CD14-positive monocyte (primary cell): ENCODE data around the gene SLC35B1. TPM values are rescaled to one million over a fixed set of nuclear protein-coding genes. Genes with fewer than 3 reads are reported as not detected.

ENCODE experiments used
- DNase-seq, 3 donors: peaks; one replicate each; pipeline ENCODE4 v3.0.0-alpha.2; 2011 to 2022
- H2AFZ ChIP-seq: 2 replicates; pipeline ENCODE4 v1.6.0; 2012; ENCODE audit warnings: mild to moderate bottlenecking, low read depth, low read length, inconsistent platforms; ENCODE audit not compliant: insufficient read depth, poor library complexity, severe bottlenecking
- H3K27ac ChIP-seq, 2 donors: 1 replicate in 1 of 2; 2 replicates in 1 of 2; pipeline ENCODE4 v1.5.1; 2012 to 2013; ENCODE audit warnings: low read length in 2 of 2, control low read depth in 1 of 2, inconsistent platforms in 1 of 2, low read depth in 1 of 2, mild to moderate bottlenecking in 1 of 2
- H3K27me3 ChIP-seq, 2 donors: one replicate each; pipeline versions ENCODE4 v1.6.0 to v1.6.1; 2011 to 2013; ENCODE audit warnings: low read length in 2 of 2; ENCODE audit not compliant: control insufficient read depth in 2 of 2, insufficient read depth in 2 of 2
- H3K36me3 ChIP-seq, 2 donors: replicated peaks in 1 of 2; 1 replicate in 1 of 2; 2 replicates in 1 of 2; pipeline versions ENCODE4 v1.5.1 to v1.6.1; 2012 to 2013; ENCODE audit warnings: low read length in 2 of 2, control low read depth in 1 of 2, inconsistent platforms in 1 of 2, mild to moderate bottlenecking in 1 of 2; ENCODE audit not compliant: insufficient read depth in 2 of 2, control insufficient read depth in 1 of 2
- H3K4me1 ChIP-seq, 2 donors: 1 replicate in 1 of 2; 2 replicates in 1 of 2; pipeline versions ENCODE4 v1.5.1 to v1.6.1; 2012 to 2013; ENCODE audit warnings: low read length in 2 of 2, control low read depth in 1 of 2, inconsistent platforms in 1 of 2, mild to moderate bottlenecking in 1 of 2, moderate library complexity in 1 of 2; ENCODE audit not compliant: insufficient read depth in 2 of 2, control insufficient read depth in 1 of 2
- H3K4me2 ChIP-seq: replicated peaks from 2 replicates; pipeline ENCODE3; 2012; ENCODE audit warnings: low read length, moderate library complexity, mild to moderate bottlenecking; ENCODE audit not compliant: poor library complexity, severe bottlenecking; ENCODE audit errors: extremely low read depth
- H3K4me3 ChIP-seq, 3 experiments: fragments of 200-600 bp in 1 of 3; sonication (generic) in 1 of 3; replicated peaks in 1 of 3; 1 replicate in 2 of 3; 2 replicates in 1 of 3; pipeline ENCODE4 v1.5.1; 2011 to 2013; ENCODE audit warnings: low read length in 3 of 3, mild to moderate bottlenecking in 3 of 3, control low read depth in 2 of 3, low read depth in 2 of 3, inconsistent platforms in 1 of 3, moderate library complexity in 1 of 3
- H3K79me2 ChIP-seq: 2 replicates; pipeline ENCODE4 v1.6.0; 2012; ENCODE audit warnings: mild to moderate bottlenecking, control low read depth, inconsistent platforms, low read length, moderate library complexity; ENCODE audit not compliant: insufficient read depth
- H3K9ac ChIP-seq: 2 replicates; pipeline ENCODE4 v1.6.0; 2017; ENCODE audit warnings: low read length, mild to moderate bottlenecking; ENCODE audit not compliant: insufficient read depth, poor library complexity, severe bottlenecking
- H3K9me3 ChIP-seq, 2 donors: replicated peaks in 1 of 2; 1 replicate in 1 of 2; 2 replicates in 1 of 2; pipeline versions ENCODE4 v1.5.1 to v1.6.1; 2012 to 2013; ENCODE audit warnings: low read length in 2 of 2, control low read depth in 1 of 2; ENCODE audit not compliant: control insufficient read depth in 1 of 2, insufficient read depth in 1 of 2
- H4K20me1 ChIP-seq: 2 replicates; pipeline ENCODE4 v1.6.0; 2012; ENCODE audit warnings: mild to moderate bottlenecking, low read length, control low read depth, moderate library complexity; ENCODE audit not compliant: insufficient read depth
- H3K27ac Mint-ChIP-seq, 7 donors: one replicate each; pipeline ENCODE4 v1.8.0; 2020; ENCODE audit warnings: mild to moderate bottlenecking in 7 of 7, mixed read lengths in 7 of 7, moderate library complexity in 6 of 7, inconsistent platforms in 2 of 7
- H3K27me3 Mint-ChIP-seq, 3 donors: one replicate each; pipeline ENCODE4 v1.8.0; 2021 to 2022; ENCODE audit warnings: low read depth in 3 of 3, mild to moderate bottlenecking in 3 of 3, mixed read lengths in 3 of 3, moderate library complexity in 3 of 3, inconsistent platforms in 1 of 3
- H3K36me3 Mint-ChIP-seq, 2 donors: one replicate each; pipeline ENCODE4 v1.8.0; 2020; ENCODE audit warnings: mixed read lengths in 2 of 2, inconsistent platforms in 1 of 2, mild to moderate bottlenecking in 1 of 2
- H3K4me1 Mint-ChIP-seq: one replicate; pipeline ENCODE4 v1.8.0; 2020; ENCODE audit warnings: mild to moderate bottlenecking, mixed read lengths
- H3K4me3 Mint-ChIP-seq, 2 donors: one replicate each; pipeline ENCODE4 v1.8.0; 2020; ENCODE audit warnings: mild to moderate bottlenecking in 2 of 2, mixed read lengths in 2 of 2, moderate library complexity in 1 of 2
- H3K9me3 Mint-ChIP-seq, 7 donors: one replicate each; pipeline ENCODE4 v1.8.0; 2020 to 2022; ENCODE audit warnings: mixed read lengths in 7 of 7, mild to moderate bottlenecking in 6 of 7, moderate library complexity in 6 of 7, inconsistent platforms in 2 of 7
- WGBS: methylation state at CpG from one replicate; pipeline ENCODE4 v1.1.5; 2013; ENCODE audit warnings: missing lambda C conversion rate; ENCODE audit not compliant: insufficient coverage; 5-methylcytosine and 5-hydroxymethylcytosine counted together
- intact Hi-C, 2 donors: fragments of 100-400 bp; cut with micrococcal nuclease; formaldehyde crosslinking; loops; one replicate each; pipeline versions ENCODE4 v1.15.0 to v1.15.1; 2023
- polyA plus RNA-seq, 3 donors: library from polyadenylated mRNA; depleted of rRNA in 1 of 3; unstranded in 2 of 3; stranded (reverse) in 1 of 3; fragments of 300-500 nt in 2 of 3; fragments of >200 nt in 1 of 3; fragmentation: Illumina TruSeq in 2 of 3; gene quantifications; 1 replicate in 2 of 3; 2 replicates in 1 of 3; pipeline ENCODE4 v1.2.3, GENCODE V29; 2012 to 2021
- TF ChIP-seq, protein P1 (sequence below): fragments of 200-600 bp; IDR thresholded peaks from one replicate; pipeline ENCODE4 v1.8.0; 2022; ENCODE audit warnings: antibody characterized with exemption, mild to moderate bottlenecking

SLC35B1 gene
- polyA plus RNA-seq, 3 donors, result 56.0 to 61.0 (median 58.8) TPM

DNA sequence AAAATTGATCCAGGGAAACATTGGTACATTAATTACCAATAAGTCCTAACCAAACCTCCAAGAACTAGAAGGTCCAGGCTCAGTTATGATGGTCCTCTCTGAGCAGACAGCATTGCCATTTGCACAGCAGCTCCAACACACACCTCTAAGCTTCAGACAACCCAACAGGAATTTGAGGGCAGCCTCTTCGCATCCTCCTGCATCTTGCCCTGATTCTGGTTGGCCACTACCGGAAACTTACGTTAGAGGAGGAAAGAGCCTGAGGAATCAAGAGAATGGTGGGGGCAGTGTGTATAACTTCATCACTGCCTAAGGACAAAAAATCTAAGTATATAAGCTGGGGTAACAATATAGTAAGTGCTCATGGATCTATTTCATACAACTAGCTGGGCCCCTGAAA lies 40.5 kb upstream of the SLC35B1 start:
- peaks cover 100% of the 10 kb centered on the region for H3K79me2 ChIP-seq
- H3K9me3 ChIP-seq, result no peaks in the 10 kb centered on the region
- H3K4me3 ChIP-seq, result no peak overlapping the region
- no peak overlapping the region for H3K9ac ChIP-seq
- H3K4me1 Mint-ChIP-seq, result peaks cover 59% of the 10 kb centered on the region
- peak overlapping the region in 1 of 2 donors; percentile 61 for H3K27ac ChIP-seq
- peaks cover 10% of the 10 kb centered on the region for H4K20me1 ChIP-seq
- no peak overlapping the region for H3K4me2 ChIP-seq
- peaks cover 12 to 25% of the 10 kb centered on the region in 2 donors for H3K36me3 Mint-ChIP-seq
- H3K27me3 ChIP-seq, result no peaks in the 10 kb centered on the region
- no peak for DNase-seq
- peaks cover 0 to 2% (median 0%) of the 10 kb centered on the region in 7 donors for H3K9me3 Mint-ChIP-seq
- H2AFZ ChIP-seq, result no peak overlapping the region
- peaks cover 2 to 13% of the 10 kb centered on the region in 2 donors for H3K36me3 ChIP-seq
- H3K4me1 ChIP-seq, result peaks cover 46 to 55% of the 10 kb centered on the region in 2 donors
- no CpG with 5 or more reads among the region's 3 CpGs for WGBS
- H3K4me3 Mint-ChIP-seq, result no peak overlapping the region
- TF ChIP-seq, protein P1, sequence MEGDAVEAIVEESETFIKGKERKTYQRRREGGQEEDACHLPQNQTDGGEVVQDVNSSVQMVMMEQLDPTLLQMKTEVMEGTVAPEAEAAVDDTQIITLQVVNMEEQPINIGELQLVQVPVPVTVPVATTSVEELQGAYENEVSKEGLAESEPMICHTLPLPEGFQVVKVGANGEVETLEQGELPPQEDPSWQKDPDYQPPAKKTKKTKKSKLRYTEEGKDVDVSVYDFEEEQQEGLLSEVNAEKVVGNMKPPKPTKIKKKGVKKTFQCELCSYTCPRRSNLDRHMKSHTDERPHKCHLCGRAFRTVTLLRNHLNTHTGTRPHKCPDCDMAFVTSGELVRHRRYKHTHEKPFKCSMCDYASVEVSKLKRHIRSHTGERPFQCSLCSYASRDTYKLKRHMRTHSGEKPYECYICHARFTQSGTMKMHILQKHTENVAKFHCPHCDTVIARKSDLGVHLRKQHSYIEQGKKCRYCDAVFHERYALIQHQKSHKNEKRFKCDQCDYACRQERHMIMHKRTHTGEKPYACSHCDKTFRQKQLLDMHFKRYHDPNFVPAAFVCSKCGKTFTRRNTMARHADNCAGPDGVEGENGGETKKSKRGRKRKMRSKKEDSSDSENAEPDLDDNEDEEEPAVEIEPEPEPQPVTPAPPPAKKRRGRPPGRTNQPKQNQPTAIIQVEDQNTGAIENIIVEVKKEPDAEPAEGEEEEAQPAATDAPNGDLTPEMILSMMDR, result no peak
- no peaks in the 10 kb centered on the region for H3K27me3 Mint-ChIP-seq
- H3K27ac Mint-ChIP-seq, result peak overlapping the region in 3 of 7 donors; percentile 33 to 71 (median 36)
- intact Hi-C loops, result no loop called here

DNA sequence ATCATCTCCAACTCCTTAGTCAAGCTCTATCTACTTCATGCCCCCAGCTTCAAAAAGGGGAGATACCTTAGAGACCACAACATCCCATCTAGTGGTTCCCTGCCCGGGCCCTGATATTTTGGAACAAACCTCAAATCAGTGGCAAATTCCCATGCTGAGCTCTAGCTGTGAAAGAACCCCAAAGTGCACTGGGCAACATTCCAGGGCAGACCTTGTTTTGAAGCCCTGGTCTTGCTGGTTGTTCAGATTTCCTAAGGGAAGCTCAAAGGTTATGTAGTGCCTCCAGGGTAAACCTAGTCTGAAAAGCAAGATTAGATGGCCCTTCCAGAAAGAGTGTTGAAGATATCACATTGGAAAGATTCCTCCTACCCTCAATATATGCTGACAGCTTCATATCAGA lies 39.9 kb upstream of the SLC35B1 start:
- Histone ChIP-seq H3K27ac (peak overlapping the region in 1 of 2 donors; percentile 61), H3K9me3 (no peaks in the 10 kb centered on the region), H3K79me2 (peaks cover 100% of the 10 kb centered on the region), H3K4me1 (peaks cover 52 to 61% of the 10 kb centered on the region in 2 donors), H3K4me2 (no peak overlapping the region), H3K9ac (no peak overlapping the region), H3K36me3 (peaks cover 2 to 13% of the 10 kb centered on the region in 2 donors), H3K27me3 (no peaks in the 10 kb centered on the region), H3K4me3 (no peak overlapping the region), H2AFZ (no peak overlapping the region), H4K20me1 (peaks cover 5% of the 10 kb centered on the region)
- Mint-ChIP-seq H3K4me1 (peaks cover 63% of the 10 kb centered on the region), H3K4me3 (no peak overlapping the region), H3K36me3 (peaks cover 12 to 19% of the 10 kb centered on the region in 2 donors), H3K9me3 (peaks cover 0 to 2% (median 0%) of the 10 kb centered on the region in 7 donors), H3K27ac (peak overlapping the region in 6 of 7 donors; percentile 14 to 89 (median 65)), H3K27me3 (peaks cover 0 to 2% (median 0%) of the 10 kb centered on the region in 3 donors)
- TF ChIP-seq, protein P1, result no peak
- intact Hi-C loops, result no loop called here
- no peak for DNase-seq
- WGBS, result 0% methylated on average over 1 of the region's 1 CpG
